Measurements from ENCODE around the gene FAM222A.

Gene FAM222A

GRCh38 chr12:109765446-109765810 lies 51.8 kb downstream of the FAM222A start:
- no peak for DNase-seq
- Histone ChIP-seq H3K36me3 (peaks cover 96% of the 10 kb centered on the region), H3K4me3 (ENCODE audit: low read depth, low read length) (no peak overlapping the region), H3K27me3 (no peaks in the 10 kb centered on the region), H3K4me1 (peaks cover 48% of the 10 kb centered on the region), H3K9me3 (no peaks in the 10 kb centered on the region; the same call in 1 of the 2 replicates)
- TF ChIP-seq CTCF (IDR thresholded peaks at IDR 0.05; ENCODE audit: low read depth, low read length), result no peak

GRCh38 chr12:109766251-109766778 lies 52.7 kb downstream of the FAM222A start:
- no peak for TF ChIP-seq CTCF (IDR thresholded peaks at IDR 0.05; ENCODE audit: low read depth, low read length)
- H3K27me3 ChIP-seq, result no peaks in the 10 kb centered on the region
- no peak for DNase-seq
- no peak overlapping the region for H3K4me3 ChIP-seq (ENCODE audit: low read depth, low read length)
- no peaks in the 10 kb centered on the region for H3K9me3 ChIP-seq
- H3K36me3 ChIP-seq, result peaks cover 95% of the 10 kb centered on the region
- H3K4me1 ChIP-seq, result peaks cover 41% of the 10 kb centered on the region

- Histone ChIP-seq H3K27me3 (no peaks in the 10 kb centered on the region), H3K36me3 (peaks cover 95% of the 10 kb centered on the region), H3K4me1 (peaks cover 40% of the 10 kb centered on the region), H3K4me3 (ENCODE audit: low read depth, low read length) (no peak overlapping the region), H3K9me3 (no peaks in the 10 kb centered on the region)
- DNase-seq, result no peak
- TF ChIP-seq CTCF (IDR thresholded peaks at IDR 0.05; ENCODE audit: low read depth, low read length), result no peak
Observed at GRCh38 chr12:109767456-109767855, 53.8 kb downstream of the FAM222A start.

GRCh38 chr12:109767991-109768900 lies 54.6 kb downstream of the FAM222A start:
- Histone ChIP-seq H3K27me3 (no peaks in the 10 kb centered on the region), H3K4me3 (ENCODE audit: low read depth, low read length) (no peak overlapping the region), H3K36me3 (peaks cover 95% of the 10 kb centered on the region), H3K9me3 (no peaks in the 10 kb centered on the region), H3K4me1 (peaks cover 47% of the 10 kb centered on the region)
- no peak for TF ChIP-seq CTCF (IDR thresholded peaks at IDR 0.05; ENCODE audit: low read depth, low read length)
- peak; percentile 14 for DNase-seq

DNA sequence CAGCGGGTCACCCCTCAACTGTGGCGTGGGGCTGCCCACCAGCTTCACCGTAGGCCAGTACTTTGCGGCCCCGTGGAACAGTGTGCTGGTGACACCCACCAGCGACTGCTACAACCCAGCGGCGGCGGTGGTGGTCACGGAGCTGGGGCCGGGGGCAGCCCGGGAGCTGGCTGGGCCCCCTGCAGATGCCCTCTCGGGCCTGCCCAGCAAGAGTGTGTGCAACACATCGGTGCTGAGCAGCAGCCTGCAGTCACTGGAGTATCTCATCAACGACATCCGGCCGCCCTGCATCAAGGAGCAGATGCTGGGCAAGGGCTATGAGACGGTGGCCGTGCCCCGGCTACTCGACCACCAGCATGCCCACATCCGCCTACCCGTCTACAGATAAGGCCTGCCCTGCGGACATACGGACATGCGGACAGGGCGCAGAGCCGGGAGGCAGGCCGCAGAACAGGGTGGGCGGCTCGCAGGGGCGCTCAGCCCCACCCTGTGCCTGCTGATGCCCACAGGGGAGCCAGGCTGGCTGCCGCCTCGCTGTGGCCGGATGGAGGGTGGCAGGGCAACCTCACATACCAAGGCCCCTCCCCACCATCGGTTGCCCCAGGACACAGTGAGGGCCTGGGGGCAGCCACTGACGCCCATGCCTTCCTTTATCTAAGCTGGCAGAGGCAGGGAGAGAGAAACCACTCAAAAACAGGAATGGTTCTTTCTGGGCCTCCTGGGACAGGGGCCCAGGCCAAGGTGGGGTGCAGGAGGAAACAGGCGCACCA lies 55.5 kb downstream of the FAM222A start:
- H3K4me1 ChIP-seq, result peaks cover 50% of the 10 kb centered on the region

More for the DNA sequence above, 55.5 kb downstream of the FAM222A start:
- peak; percentile 24 for DNase-seq
- H3K36me3 ChIP-seq, result peaks cover 96% of the 10 kb centered on the region
- TF ChIP-seq CTCF (IDR thresholded peaks at IDR 0.05; ENCODE audit: low read depth, low read length), result no peak
- no peaks in the 10 kb centered on the region for H3K9me3 ChIP-seq
- no peaks in the 10 kb centered on the region for H3K27me3 ChIP-seq
- no peak overlapping the region for H3K4me3 ChIP-seq (ENCODE audit: low read depth, low read length)
